ENCODE data around the gene AJAP1.

DNA sequence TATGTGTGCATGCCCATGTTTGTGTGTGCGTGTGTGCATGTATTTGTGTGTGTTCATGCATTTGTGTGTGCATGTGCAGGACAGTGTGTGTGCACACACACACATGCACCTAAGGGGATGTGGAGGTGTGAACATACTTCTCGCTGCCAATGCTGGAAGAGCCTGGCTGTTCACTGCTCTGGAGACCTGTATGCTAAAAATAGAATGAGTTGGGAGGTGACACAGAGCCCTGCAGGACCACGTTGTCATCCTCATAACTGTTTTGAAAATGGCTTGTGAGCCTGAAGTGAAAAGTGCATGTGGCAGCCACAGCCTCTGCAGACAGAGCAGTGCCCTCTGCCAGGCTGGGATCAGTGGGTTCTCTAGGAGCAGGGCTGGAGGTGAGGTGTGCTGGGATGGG is 95.8 kb downstream of the AJAP1 start:
- TF ChIP-seq POLR2A (IDR thresholded peaks at IDR 0.05; ENCODE audit: borderline replicate concordance, extremely low read depth, insufficient read depth, insufficient read length) (no peak), EZH2phosphoT487 (IDR thresholded peaks at IDR 0.05; ENCODE audit: borderline replicate concordance) (no peak), ELF1 (IDR thresholded peaks at IDR 0.05; ENCODE audit: borderline replicate concordance, low read depth) (no peak), ZFX (IDR thresholded peaks at IDR 0.05) (no peak), POLR2AphosphoS5 (IDR thresholded peaks at IDR 0.05; ENCODE audit: low read depth, low read length) (no peak), JUND (IDR thresholded peaks at IDR 0.05) (no peak), ZNF274 (IDR thresholded peaks at IDR 0.05; ENCODE audit: low read depth, low read length) (no peak), FOSL1 (IDR thresholded peaks at IDR 0.05; ENCODE audit: low read depth) (no peak), YY1 (IDR thresholded peaks at IDR 0.05; ENCODE audit: extremely low read depth, insufficient replicate concordance, low read depth, low read length) (no peak), CBX3 (IDR thresholded peaks at IDR 0.05; ENCODE audit: low read depth) (no peak), EZH2 (IDR thresholded peaks at IDR 0.05) (no peak), RAD21 (IDR thresholded peaks at IDR 0.05; ENCODE audit: low read depth) (no peak)
- TF ChIP-seq, protein P1, sequence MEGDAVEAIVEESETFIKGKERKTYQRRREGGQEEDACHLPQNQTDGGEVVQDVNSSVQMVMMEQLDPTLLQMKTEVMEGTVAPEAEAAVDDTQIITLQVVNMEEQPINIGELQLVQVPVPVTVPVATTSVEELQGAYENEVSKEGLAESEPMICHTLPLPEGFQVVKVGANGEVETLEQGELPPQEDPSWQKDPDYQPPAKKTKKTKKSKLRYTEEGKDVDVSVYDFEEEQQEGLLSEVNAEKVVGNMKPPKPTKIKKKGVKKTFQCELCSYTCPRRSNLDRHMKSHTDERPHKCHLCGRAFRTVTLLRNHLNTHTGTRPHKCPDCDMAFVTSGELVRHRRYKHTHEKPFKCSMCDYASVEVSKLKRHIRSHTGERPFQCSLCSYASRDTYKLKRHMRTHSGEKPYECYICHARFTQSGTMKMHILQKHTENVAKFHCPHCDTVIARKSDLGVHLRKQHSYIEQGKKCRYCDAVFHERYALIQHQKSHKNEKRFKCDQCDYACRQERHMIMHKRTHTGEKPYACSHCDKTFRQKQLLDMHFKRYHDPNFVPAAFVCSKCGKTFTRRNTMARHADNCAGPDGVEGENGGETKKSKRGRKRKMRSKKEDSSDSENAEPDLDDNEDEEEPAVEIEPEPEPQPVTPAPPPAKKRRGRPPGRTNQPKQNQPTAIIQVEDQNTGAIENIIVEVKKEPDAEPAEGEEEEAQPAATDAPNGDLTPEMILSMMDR (IDR thresholded peaks at IDR 0.05 in 2 of 3, conservative IDR thresholded peaks at IDR 0.05 in 1 of 3; ENCODE audit: borderline replicate concordance in 1 of 3, insufficient read depth in 1 of 3, low read depth in 2 of 3, low read length in 2 of 3), result no peak
- TF ChIP-seq, protein P2, sequence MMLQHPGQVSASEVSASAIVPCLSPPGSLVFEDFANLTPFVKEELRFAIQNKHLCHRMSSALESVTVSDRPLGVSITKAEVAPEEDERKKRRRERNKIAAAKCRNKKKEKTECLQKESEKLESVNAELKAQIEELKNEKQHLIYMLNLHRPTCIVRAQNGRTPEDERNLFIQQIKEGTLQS (IDR thresholded peaks at IDR 0.05), result no peak

Measured in HCT116 (cell line).